ENCODE data around the gene TBL1Y.

Gene TBL1Y

GRCh38 chrY:6921061-6921460 lies 10.6 kb downstream of the TBL1Y start:
- H3K4me3 ChIP-seq (ENCODE audit: low read depth in 1 of 5, low read length in 5 of 5) = no peak overlapping the region

GRCh38 chrY:6928265-6928664 lies 17.8 kb downstream of the TBL1Y start:
- H3K27ac ChIP-seq (ENCODE audit: low read depth, low read length) = no peak overlapping the region
- H3K36me3 ChIP-seq (ENCODE audit: control insufficient read depth in 5 of 5, insufficient read depth in 5 of 5, low read length in 5 of 5) = no peaks in the 10 kb centered on the region
- H3K27me3 ChIP-seq (ENCODE audit: control insufficient read depth in 5 of 5, insufficient read depth in 4 of 5, low read length in 5 of 5) = no peaks in the 10 kb centered on the region
- no peaks in the 10 kb centered on the region for H3K9me3 ChIP-seq (ENCODE audit: control insufficient read depth in 5 of 5, low read length in 5 of 5)
- no peaks in the 10 kb centered on the region for H3K4me1 ChIP-seq (ENCODE audit: control insufficient read depth in 5 of 5, insufficient read depth in 5 of 5, low read length in 5 of 5)
- H3K4me3 ChIP-seq (ENCODE audit: low read depth in 1 of 5, low read length in 5 of 5) = no peak overlapping the region
- H3K9ac ChIP-seq (ENCODE audit: low read length in 5 of 5) = no peak overlapping the region

More at GRCh38 chrY:6921061-6921460, 10.6 kb downstream of the TBL1Y start:
- Histone ChIP-seq H3K27ac (ENCODE audit: low read depth, low read length) (no peak overlapping the region), H3K27me3 (ENCODE audit: control insufficient read depth in 5 of 5, insufficient read depth in 4 of 5, low read length in 5 of 5) (no peaks in the 10 kb centered on the region), H3K4me1 (ENCODE audit: control insufficient read depth in 5 of 5, insufficient read depth in 5 of 5, low read length in 5 of 5) (no peaks in the 10 kb centered on the region), H3K9me3 (ENCODE audit: control insufficient read depth in 5 of 5, low read length in 5 of 5) (no peaks in the 10 kb centered on the region), H3K9ac (ENCODE audit: low read length in 5 of 5) (no peak overlapping the region), H3K36me3 (ENCODE audit: control insufficient read depth in 5 of 5, insufficient read depth in 5 of 5, low read length in 5 of 5) (no peaks in the 10 kb centered on the region)

- Histone ChIP-seq H3K4me3 (ENCODE audit: low read depth in 1 of 5, low read length in 5 of 5) (no peak overlapping the region), H3K9ac (ENCODE audit: low read length in 5 of 5) (no peak overlapping the region), H3K9me3 (ENCODE audit: control insufficient read depth in 5 of 5, low read length in 5 of 5) (no peaks in the 10 kb centered on the region), H3K36me3 (ENCODE audit: control insufficient read depth in 5 of 5, insufficient read depth in 5 of 5, low read length in 5 of 5) (no peaks in the 10 kb centered on the region), H3K27ac (ENCODE audit: low read depth, low read length) (no peak overlapping the region), H3K4me1 (ENCODE audit: control insufficient read depth in 5 of 5, insufficient read depth in 5 of 5, low read length in 5 of 5) (no peaks in the 10 kb centered on the region), H3K27me3 (ENCODE audit: control insufficient read depth in 5 of 5, insufficient read depth in 4 of 5, low read length in 5 of 5) (no peaks in the 10 kb centered on the region)
Measured at GRCh38 chrY:6929237-6929636, 18.7 kb downstream of the TBL1Y start.

GRCh38 chrY:6931779-6932396 lies 21.4 kb downstream of the TBL1Y start:
- H3K4me1 ChIP-seq (ENCODE audit: control insufficient read depth in 5 of 5, insufficient read depth in 5 of 5, low read length in 5 of 5) = no peaks in the 10 kb centered on the region
- H3K9me3 ChIP-seq (ENCODE audit: control insufficient read depth in 5 of 5, low read length in 5 of 5) = no peaks in the 10 kb centered on the region
- H3K4me3 ChIP-seq (ENCODE audit: low read depth in 1 of 5, low read length in 5 of 5) = no peak overlapping the region
- H3K27ac ChIP-seq (ENCODE audit: low read depth, low read length) = no peak overlapping the region
- no peak overlapping the region for H3K9ac ChIP-seq (ENCODE audit: low read length in 5 of 5)
- H3K27me3 ChIP-seq (ENCODE audit: control insufficient read depth in 5 of 5, insufficient read depth in 4 of 5, low read length in 5 of 5) = no peaks in the 10 kb centered on the region
- no peaks in the 10 kb centered on the region for H3K36me3 ChIP-seq (ENCODE audit: control insufficient read depth in 5 of 5, insufficient read depth in 5 of 5, low read length in 5 of 5)

GRCh38 chrY:6935497-6935896 lies 25.0 kb downstream of the TBL1Y start:
- Histone ChIP-seq H3K36me3 (ENCODE audit: control insufficient read depth in 5 of 5, insufficient read depth in 5 of 5, low read length in 5 of 5) (no peaks in the 10 kb centered on the region), H3K9me3 (ENCODE audit: control insufficient read depth in 5 of 5, low read length in 5 of 5) (no peaks in the 10 kb centered on the region), H3K27ac (ENCODE audit: low read depth, low read length) (no peak overlapping the region), H3K9ac (ENCODE audit: low read length in 5 of 5) (no peak overlapping the region), H3K4me3 (ENCODE audit: low read depth in 1 of 5, low read length in 5 of 5) (no peak overlapping the region), H3K4me1 (ENCODE audit: control insufficient read depth in 5 of 5, insufficient read depth in 5 of 5, low read length in 5 of 5) (no peaks in the 10 kb centered on the region), H3K27me3 (ENCODE audit: control insufficient read depth in 5 of 5, insufficient read depth in 4 of 5, low read length in 5 of 5) (no peaks in the 10 kb centered on the region)

GRCh38 chrY:6947695-6948094 lies 37.2 kb downstream of the TBL1Y start:
- H3K9me3 ChIP-seq (ENCODE audit: control insufficient read depth in 5 of 5, low read length in 5 of 5) = no peaks in the 10 kb centered on the region
- no peaks in the 10 kb centered on the region for H3K36me3 ChIP-seq (ENCODE audit: control insufficient read depth in 5 of 5, insufficient read depth in 5 of 5, low read length in 5 of 5)
- H3K27me3 ChIP-seq (ENCODE audit: control insufficient read depth in 5 of 5, insufficient read depth in 4 of 5, low read length in 5 of 5) = no peaks in the 10 kb centered on the region
- H3K4me1 ChIP-seq (ENCODE audit: control insufficient read depth in 5 of 5, insufficient read depth in 5 of 5, low read length in 5 of 5) = no peaks in the 10 kb centered on the region
- H3K4me3 ChIP-seq (ENCODE audit: low read depth in 1 of 5, low read length in 5 of 5) = no peak overlapping the region
- no peak overlapping the region for H3K27ac ChIP-seq (ENCODE audit: low read depth, low read length)
- H3K9ac ChIP-seq (ENCODE audit: low read length in 5 of 5) = no peak overlapping the region

- Histone ChIP-seq H3K4me1 (ENCODE audit: control insufficient read depth in 5 of 5, insufficient read depth in 5 of 5, low read length in 5 of 5) (no peaks in the 10 kb centered on the region), H3K9ac (ENCODE audit: low read length in 5 of 5) (no peak overlapping the region), H3K36me3 (ENCODE audit: control insufficient read depth in 5 of 5, insufficient read depth in 5 of 5, low read length in 5 of 5) (no peaks in the 10 kb centered on the region)
Measured at GRCh38 chrY:6948378-6948777, 37.9 kb downstream of the TBL1Y start.

GRCh38 chrY:6949947-6950346 lies 39.5 kb downstream of the TBL1Y start:
- no peaks in the 10 kb centered on the region for H3K9me3 ChIP-seq (ENCODE audit: control insufficient read depth in 5 of 5, low read length in 5 of 5)
- H3K9ac ChIP-seq (ENCODE audit: low read length in 5 of 5) = no peak overlapping the region
- no peak overlapping the region for H3K27ac ChIP-seq (ENCODE audit: low read depth, low read length)
- no peaks in the 10 kb centered on the region for H3K27me3 ChIP-seq (ENCODE audit: control insufficient read depth in 5 of 5, insufficient read depth in 4 of 5, low read length in 5 of 5)
- H3K4me3 ChIP-seq (ENCODE audit: low read depth in 1 of 5, low read length in 5 of 5) = no peak overlapping the region
- no peaks in the 10 kb centered on the region for H3K4me1 ChIP-seq (ENCODE audit: control insufficient read depth in 5 of 5, insufficient read depth in 5 of 5, low read length in 5 of 5)
- no peaks in the 10 kb centered on the region for H3K36me3 ChIP-seq (ENCODE audit: control insufficient read depth in 5 of 5, insufficient read depth in 5 of 5, low read length in 5 of 5)

More at GRCh38 chrY:6948378-6948777, 37.9 kb downstream of the TBL1Y start:
- H3K27me3 ChIP-seq (ENCODE audit: control insufficient read depth in 5 of 5, insufficient read depth in 4 of 5, low read length in 5 of 5) = no peaks in the 10 kb centered on the region
- no peak overlapping the region for H3K4me3 ChIP-seq (ENCODE audit: low read depth in 1 of 5, low read length in 5 of 5)
- H3K9me3 ChIP-seq (ENCODE audit: control insufficient read depth in 5 of 5, low read length in 5 of 5) = no peaks in the 10 kb centered on the region
- no peak overlapping the region for H3K27ac ChIP-seq (ENCODE audit: low read depth, low read length)

GRCh38 chrY:6964732-6965131 lies 54.2 kb downstream of the TBL1Y start:
- Histone ChIP-seq H3K27ac (ENCODE audit: low read depth, low read length) (no peak overlapping the region), H3K4me3 (ENCODE audit: low read depth in 1 of 5, low read length in 5 of 5) (no peak overlapping the region), H3K27me3 (ENCODE audit: control insufficient read depth in 5 of 5, insufficient read depth in 4 of 5, low read length in 5 of 5) (no peaks in the 10 kb centered on the region), H3K4me1 (ENCODE audit: control insufficient read depth in 5 of 5, insufficient read depth in 5 of 5, low read length in 5 of 5) (no peaks in the 10 kb centered on the region), H3K9ac (ENCODE audit: low read length in 5 of 5) (no peak overlapping the region), H3K36me3 (ENCODE audit: control insufficient read depth in 5 of 5, insufficient read depth in 5 of 5, low read length in 5 of 5) (no peaks in the 10 kb centered on the region), H3K9me3 (ENCODE audit: control insufficient read depth in 5 of 5, low read length in 5 of 5) (no peaks in the 10 kb centered on the region)

GRCh38 chrY:6966521-6966920 lies 56.0 kb downstream of the TBL1Y start:
- Histone ChIP-seq H3K27ac (ENCODE audit: low read depth, low read length) (no peak overlapping the region), H3K9me3 (ENCODE audit: control insufficient read depth in 5 of 5, low read length in 5 of 5) (no peaks in the 10 kb centered on the region), H3K27me3 (ENCODE audit: control insufficient read depth in 5 of 5, insufficient read depth in 4 of 5, low read length in 5 of 5) (no peaks in the 10 kb centered on the region), H3K36me3 (ENCODE audit: control insufficient read depth in 5 of 5, insufficient read depth in 5 of 5, low read length in 5 of 5) (no peaks in the 10 kb centered on the region), H3K4me3 (ENCODE audit: low read depth in 1 of 5, low read length in 5 of 5) (no peak overlapping the region), H3K4me1 (ENCODE audit: control insufficient read depth in 5 of 5, insufficient read depth in 5 of 5, low read length in 5 of 5) (no peaks in the 10 kb centered on the region), H3K9ac (ENCODE audit: low read length in 5 of 5) (no peak overlapping the region)

GRCh38 chrY:6967736-6968135 lies 57.2 kb downstream of the TBL1Y start:
- H3K27me3 ChIP-seq (ENCODE audit: control insufficient read depth in 5 of 5, insufficient read depth in 4 of 5, low read length in 5 of 5) = no peaks in the 10 kb centered on the region
- H3K27ac ChIP-seq (ENCODE audit: low read depth, low read length) = no peak overlapping the region
- no peaks in the 10 kb centered on the region for H3K36me3 ChIP-seq (ENCODE audit: control insufficient read depth in 5 of 5, insufficient read depth in 5 of 5, low read length in 5 of 5)
- no peak overlapping the region for H3K9ac ChIP-seq (ENCODE audit: low read length in 5 of 5)
- no peaks in the 10 kb centered on the region for H3K9me3 ChIP-seq (ENCODE audit: control insufficient read depth in 5 of 5, low read length in 5 of 5)
- H3K4me3 ChIP-seq (ENCODE audit: low read depth in 1 of 5, low read length in 5 of 5) = no peak overlapping the region
- H3K4me1 ChIP-seq (ENCODE audit: control insufficient read depth in 5 of 5, insufficient read depth in 5 of 5, low read length in 5 of 5) = no peaks in the 10 kb centered on the region

Data from subcutaneous abdominal adipose tissue (tissue), 5 donors.